Measurements from ENCODE around the gene NIP7.
A peak's percentile ranks its signal among the peaks of the same experiment; 100 is the strongest.

NIP7 gene

DNA sequence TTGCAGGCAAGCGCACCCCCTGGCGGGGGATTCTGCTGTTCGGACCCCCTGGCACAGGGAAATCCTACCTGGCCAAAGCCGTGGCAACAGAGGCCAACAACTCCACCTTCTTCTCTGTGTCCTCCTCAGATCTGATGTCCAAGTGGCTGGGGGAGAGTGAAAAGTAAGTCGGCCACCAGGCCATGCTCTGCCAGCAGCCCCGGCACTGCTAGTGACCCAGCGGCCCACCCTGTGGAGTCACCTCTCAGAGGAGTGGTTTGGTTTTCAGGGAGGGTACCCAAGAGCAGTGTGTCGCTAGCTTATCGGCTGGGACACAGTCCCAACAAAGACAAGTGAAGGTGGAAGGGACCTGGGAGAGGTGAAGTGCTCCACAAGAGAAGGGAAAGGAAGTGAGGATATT lies 20.2 kb upstream of the NIP7 start:
- DNase-seq, result no peak

DNA sequence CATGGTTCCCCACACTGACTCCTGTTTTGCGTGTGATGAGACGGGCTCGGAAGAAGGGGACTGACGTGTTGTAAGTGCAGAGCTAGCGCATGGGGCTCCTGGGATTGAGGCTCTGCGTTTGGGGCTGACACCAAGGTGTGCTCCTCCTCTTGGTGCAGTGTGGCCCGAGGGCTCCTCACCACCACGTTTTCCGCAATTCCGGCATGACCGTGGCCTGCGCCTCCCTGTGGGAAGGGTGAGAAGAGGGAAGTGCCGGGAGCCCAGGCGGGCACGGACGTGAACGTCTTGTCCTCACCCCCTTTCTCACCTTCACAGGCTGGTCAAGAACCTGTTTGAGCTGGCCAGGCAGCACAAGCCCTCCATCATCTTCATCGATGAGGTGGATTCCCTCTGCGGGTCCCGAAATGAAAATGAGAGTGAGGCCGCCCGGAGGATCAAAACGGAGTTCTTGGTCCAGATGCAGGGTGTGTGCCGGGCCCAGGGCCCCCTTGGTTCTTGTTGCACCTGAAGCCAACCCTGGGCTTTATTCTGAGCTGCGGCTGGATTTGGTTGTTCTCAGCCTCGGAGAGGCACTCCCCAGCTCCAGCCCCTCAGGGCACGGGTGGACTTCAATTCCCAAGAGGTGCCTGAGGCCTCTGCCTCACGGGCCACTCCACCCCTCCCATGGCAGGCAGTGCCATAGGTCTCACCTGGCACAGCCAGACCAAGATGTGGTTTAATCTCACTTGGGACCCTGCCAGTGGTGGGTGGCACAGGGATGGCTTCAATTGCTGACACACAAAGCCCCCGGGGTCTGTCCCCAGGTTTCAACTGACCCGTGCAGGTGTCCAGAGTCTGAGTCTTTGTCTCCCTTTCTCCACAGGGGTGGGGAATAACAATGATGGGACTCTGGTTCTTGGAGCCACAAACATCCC lies 19.5 kb upstream of the NIP7 start:
- DNase-seq, result no peak

DNA sequence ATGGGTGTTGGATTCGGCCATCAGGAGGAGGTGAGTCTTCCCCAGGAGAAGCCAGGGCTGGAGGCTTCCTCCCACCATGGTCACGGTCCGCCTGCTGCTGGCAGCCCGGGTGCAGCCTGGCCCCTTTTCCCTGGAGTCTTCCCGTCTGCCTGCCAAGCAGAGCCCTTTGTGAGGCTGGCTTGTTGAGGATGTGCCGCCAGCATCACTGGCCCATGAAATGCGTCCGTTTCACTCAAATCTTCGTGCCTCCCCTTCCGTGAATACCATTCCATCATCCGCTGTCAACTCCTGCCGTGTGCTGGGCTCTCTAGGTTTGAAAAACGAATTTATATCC lies 18.9 kb upstream of the NIP7 start:
- DNase-seq, result no peak

DNA sequence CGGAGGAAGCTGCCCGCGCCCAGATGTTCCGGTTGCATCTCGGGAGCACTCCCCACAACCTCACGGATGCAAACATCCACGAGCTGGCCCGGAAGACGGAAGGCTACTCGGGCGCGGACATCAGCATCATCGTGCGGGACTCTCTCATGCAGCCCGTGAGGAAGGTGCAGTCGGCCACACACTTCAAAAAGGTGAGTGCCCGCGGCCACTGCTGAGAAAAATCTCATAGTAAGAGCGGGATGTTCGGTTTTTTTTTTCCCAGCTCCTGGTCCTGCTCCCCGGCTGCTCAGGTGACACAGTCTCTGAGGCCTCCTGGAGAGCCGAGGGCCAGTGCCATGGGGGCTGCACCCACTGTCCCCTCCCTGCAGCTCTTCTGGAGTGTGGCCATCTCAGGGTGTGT lies 18.5 kb upstream of the NIP7 start:
- no peak for DNase-seq

DNA sequence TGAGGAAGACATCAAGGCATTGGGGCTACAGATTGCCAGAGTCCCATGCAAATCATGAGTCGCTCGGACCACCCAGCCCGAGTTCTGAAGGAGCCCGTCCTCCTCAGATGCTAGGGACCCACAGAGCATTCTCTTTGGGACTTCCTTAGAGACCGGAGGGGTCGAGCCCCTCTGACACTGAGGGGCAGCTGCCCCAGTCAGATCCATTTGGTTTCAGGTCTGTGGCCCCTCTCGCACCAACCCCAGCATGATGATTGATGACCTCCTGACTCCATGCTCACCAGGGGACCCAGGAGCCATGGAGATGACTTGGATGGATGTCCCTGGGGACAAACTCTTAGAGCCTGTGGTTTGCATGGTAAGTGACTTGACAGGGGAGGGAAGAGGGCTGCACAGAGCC lies 17.2 kb upstream of the NIP7 start:
- no peak for DNase-seq

DNA sequence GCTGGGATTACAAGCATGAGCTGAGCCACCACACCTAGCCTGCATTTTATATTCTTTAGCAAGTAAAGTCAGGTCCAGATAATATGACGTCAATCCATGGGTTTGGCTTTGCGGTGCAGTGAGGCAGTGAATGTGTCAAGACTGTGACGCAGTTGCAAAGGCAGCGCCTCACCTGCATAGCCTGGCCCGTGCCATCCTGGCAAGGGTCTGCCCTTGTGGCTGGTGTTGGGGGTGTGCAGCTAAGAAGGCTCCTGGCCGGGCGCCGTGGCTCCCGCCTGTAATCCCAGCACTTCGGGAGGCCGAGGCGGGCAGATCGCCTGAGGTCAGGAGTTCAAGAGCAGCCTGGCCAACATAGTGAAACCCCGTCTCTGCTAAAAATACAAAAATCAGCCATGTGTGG lies 16.2 kb upstream of the NIP7 start:
- DNase-seq, result no peak

DNA sequence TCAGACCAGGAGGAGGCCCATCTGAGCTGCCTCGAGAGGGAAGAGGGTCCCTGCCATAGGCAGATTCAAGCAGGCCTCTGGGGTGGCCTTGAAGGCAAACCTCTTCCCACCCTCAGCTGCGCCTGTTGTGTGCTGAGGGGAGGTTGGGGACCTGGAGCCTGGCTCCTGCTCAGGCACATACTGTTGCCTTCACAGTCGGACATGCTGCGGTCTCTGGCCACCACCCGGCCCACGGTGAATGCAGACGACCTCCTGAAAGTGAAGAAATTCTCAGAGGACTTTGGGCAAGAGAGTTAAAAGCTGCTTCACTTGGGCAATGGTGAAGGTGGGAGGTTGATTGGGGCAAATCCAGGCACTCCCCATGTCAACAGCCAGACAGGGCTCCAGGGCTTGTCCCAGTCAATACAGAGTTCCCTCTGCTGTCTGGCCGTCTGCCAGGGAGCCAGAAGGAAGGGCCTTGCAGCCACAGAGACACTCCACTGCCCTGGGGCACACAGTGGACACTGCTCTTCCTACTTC lies 15.5 kb upstream of the NIP7 start:
- no peak for DNase-seq

DNA sequence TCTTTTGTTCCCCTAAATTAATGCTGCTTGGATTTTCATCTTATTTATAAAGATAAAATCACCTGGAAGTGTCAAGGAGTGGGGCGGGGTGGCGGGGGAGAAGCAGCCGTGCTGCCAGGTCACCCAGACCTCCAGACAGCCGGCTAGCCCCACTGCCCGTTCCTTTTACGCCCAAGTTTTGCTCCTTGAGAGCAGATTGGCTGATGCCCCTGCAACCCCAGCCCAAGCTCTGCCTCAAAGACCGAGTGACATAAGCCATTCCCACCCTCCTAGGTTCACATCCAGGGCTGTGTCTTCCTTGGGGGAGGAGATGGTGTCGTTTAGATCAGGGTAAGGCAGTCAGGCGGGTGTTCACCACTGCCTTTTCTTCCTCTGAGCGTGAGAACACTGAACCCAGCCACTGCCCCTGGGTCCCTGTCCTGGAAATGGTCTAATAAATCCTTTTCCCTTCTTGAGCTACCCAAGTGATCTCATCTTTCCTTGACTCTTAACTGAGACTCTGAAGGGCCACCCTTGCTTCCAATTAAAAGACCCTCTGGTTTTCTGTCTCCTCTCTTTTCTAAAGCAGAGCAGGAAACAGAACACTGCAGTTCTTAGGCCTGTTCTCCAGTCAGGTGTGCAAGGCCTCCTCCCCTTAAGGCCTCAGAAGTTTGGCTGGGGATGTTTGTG lies 14.9 kb upstream of the NIP7 start:
- DNase-seq, result no peak

DNA sequence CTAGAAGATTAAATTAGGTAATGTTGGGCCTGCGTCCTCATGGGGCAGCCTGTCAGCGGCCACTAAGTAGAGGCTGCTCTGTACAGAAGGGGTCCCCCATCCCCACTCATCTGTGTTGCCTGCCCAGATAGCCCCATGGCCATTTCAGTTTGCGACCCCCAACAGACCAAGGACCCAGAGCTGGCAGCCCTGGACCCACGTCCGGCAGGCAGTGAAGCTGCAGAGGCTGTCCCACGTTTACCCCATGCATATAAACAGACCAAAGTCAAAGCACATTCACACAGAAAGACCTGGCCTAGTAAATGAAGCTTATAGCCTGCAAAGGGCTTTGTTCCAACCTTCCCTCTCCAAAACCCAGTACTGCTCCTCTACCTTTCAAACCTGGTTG lies 13.8 kb upstream of the NIP7 start:
- no peak for DNase-seq

DNA sequence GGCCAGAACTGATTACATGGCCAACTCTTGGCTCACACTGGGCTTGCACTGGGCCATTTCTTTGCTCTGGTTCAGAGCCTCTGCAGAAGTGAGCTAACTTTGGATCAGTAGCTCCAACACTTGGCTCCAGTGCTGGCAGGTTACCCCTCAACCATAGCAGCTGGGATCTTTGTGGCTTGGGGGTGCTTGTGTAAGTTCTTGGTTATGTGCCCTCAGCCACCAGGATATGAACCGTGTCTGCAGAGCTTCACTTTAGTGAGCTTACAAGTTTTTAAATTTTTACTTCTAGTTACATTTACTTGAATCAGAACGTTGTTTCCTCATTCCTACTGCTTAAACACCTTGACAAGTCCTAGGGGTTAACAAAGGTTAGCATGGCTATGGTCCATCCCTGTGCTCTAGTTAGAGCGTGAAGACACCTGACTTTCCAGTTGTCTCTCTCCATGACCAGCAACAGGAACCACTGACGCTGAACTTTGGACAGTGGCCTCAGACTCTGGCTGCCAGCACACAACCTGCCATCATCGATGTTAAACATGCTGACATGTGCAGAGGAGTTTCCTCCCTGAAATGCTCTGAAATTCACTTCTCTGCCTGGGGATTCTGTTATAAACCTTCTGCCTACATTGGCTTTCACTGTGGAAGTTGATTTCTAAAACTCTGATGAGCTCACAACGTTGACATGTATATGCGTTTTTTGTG lies 13.2 kb upstream of the NIP7 start:
- DNase-seq, result no peak

DNA sequence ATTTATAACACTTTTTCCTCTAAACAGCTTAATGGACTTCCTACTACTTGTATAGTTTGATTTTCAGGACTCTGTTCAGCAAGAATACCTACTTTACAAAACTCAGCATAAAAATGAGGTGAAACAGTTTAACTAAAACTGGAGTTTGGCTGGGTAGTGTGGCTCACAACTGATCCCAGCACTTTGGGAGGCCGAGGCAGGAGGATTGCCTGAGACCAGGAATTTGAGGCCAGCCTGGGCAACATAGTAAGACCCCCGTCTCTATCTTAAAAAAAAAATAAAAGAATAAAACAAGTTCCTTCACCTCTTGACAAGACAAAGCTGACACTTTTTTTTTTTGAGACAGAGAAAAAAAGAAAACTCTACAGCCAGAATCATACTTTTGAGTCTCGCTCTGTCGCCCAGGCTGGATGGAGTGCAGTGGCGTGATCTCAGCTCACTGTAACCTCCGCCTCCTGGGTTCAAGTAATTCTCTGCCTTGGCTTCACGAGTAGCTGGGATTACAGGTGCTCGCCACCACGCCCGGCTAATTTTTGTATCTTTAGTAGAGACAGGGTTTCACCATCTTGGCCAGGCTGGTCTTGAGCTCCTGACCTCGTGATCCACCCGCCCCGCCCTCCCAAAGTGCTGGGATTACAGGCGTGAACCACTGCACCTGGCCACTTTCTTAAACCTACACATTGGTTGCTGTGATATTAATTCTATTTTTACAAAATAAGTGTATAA lies 11.8 kb upstream of the NIP7 start:
- DNase-seq, result no peak

DNA sequence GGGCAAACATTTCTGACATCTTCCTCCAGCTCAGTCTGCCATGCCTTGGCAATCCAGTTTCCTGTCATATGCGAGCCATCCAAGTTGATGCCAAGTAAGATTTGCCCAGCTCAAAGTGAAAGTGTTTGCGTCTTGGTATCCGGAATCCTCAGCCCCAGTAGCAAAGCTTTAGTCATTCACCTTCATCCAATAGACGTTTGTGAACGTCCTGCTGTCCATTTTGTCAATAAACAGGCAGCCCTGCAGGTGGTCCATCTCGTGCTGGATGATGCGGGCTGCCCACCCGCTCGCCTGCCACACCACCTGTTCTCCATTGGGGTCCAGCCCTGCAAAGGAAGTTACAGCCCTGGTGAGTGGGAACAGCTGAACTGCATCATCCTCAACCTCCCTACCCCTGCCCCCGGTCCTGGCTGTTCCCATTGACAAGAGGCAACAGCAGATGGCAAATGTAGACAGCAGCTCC lies 10.7 kb upstream of the NIP7 start:
- no peak for DNase-seq

DNA sequence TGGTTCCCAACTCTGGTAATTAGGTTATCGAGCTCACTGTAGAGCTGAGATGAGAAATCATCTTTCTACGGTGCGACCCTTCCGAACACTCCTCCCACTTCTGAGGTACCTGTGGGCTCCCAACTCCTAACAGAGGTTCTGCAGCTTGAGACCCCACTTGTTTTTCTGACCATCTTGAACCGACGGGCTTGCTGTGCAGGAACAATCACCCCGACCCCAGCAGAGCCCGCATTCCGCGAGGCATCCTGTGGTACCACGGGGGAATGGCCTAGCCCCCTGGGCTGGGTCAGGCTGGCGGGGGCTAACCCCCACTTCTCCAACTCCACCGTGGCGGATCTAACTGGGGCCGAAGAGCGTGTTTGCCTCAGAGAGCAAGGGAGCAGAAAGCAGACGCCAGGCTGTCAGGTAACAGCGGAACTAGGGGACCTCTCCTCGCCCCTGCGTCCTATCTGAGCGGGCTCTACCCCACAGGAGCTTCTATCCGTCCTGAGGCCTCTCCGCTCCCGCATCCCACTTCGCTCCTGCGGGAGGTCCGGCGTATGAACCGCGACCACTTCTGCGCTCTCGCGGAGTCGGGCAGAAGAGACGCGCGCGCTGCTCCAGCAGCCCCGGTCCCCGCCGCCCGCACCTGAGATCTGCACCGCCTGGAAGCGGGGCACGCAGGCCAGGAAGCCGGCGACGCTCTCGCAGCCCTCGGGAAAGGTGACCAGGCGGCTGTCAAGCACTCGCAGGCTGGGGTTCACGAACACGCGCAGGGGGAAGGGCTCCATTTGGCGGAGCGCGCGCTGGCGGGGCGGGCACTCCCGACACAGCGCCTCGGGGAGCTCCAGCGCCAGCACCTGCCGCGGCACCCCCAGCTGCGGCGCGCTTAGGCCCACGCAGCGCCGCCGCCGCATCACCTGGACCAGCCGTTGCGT lies 9.9 kb upstream of the NIP7 start:
- no peak for DNase-seq

DNA sequence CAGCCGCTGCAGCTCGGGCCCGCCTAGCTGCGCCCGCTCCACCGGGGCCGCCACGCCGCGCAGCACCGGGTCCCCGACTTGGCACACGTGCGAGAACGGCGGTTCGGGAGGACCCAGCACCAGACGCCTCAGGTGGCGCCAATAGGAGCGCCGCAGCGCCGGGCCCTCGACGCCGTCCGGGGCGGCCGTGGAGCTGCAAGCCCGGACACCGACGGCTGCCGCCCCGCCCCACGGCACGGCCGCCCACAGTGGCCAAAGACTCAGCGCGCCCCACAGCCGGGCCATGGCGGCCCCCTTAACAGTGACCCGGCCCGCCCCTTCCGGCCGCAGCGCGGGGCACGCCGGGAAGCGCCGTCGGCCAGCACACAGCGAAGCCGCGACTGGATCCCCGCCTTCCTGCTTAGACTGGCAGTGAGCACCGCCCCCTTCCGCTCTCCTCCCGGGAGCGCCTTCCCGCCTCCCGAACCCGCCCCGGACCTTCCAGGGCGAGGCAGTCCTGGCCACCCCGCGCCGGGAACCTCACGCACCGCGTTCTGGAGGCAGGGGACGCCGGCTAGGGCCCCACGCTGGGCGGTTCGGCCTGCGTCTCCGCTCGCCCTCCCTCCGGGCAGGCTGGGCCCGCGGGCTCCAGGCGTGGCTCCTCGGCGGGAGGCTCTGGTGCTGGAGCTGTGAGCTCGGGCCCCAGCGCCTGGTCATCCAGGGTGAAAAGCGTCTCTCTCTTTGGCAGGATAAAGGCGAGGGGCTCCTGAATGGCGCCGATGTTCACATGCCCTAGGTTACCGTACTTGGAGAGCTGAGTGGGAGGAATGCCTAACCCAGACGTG lies 9.1 kb upstream of the NIP7 start, which contains the start of gene PDF:
TSS of gene PDF (minus strand) at position 303 of the 824 bp plus-strand sequence. CDS start at position 285, 18 bp downstream.
- DNase-seq, result peak; percentile 97

DNA sequence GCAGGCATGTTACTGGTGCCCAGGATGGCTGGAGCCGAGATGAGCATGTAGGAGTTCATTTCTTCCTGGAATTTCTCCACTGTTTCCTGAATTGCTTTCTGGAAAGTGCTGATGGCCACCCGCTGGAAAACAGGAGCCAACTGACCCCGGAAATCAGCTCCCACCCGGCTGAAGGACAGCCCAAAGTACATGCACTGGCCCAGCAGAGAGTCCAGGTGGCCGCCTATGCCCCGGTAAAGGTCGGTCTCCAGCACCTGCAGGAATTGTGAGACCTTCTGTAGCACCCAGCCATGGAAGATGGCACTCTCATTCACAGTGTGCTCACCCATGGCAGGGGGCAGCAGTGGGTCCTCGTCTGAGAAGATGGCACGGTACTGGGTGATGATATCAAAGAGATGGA lies 4.9 kb upstream of the NIP7 start:
- no peak for DNase-seq

DNA sequence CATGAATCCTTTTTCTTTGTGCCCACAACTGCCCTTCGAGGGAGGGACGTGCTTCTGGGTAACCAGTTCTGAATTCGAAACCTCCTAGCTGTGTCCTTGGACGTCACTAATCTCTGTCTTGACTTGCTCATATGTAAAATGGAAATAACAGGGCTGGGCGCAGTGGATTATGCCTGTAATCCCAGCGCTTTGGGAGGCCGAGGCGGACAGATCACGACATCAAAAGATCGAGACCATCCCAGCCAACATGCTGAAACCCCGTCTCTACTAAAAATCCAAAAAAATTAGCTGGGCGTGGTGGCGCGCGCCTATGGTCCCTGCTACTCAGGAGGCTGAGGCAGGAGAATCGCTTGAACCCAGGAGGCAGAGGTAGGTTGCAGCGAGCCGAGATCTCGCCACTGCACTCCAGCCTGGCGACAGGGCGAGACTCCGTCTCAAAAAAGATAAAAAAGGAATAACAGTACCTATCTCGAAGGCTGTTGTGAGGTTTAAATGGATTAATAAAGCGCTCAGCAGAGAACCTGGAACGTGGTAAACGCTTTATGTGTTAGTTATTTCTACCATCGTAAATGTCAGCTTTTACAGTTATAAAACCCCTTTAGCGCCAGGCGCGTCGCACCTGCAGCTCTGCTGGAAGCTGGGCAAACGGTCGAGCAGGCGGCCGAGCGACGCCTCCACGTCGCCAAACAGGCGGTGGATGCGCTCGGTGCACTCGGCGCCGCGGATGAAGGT lies 849 bp upstream of the NIP7 start:
- DNase-seq, result no peak

DNA sequence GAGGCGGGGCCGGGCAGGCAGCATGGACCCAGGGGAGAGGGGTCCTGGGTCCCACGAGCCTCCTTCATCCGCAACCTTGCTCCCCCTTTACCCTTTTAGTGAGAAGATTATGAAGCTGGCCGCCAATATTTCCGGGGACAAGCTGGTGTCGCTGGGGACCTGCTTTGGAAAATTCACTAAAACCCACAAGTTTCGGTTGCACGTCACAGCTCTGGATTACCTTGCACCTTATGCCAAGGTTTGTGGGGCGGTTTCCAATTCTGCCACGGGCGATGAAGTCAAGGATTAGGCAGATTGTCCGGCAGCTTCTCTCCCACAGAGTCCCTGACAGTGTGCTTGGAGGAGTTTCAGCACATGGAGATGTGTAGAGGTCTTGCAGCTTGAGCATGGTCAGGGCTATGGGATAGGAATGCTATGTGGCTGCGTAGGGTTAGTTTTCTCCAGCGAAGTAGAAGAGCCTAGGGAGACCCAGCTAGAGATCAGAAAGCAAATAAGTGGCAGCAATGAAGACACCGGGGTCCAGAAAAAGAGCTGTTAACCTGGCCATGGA lies 598 bp downstream of the NIP7 start:
- DNase-seq, result no peak

DNA sequence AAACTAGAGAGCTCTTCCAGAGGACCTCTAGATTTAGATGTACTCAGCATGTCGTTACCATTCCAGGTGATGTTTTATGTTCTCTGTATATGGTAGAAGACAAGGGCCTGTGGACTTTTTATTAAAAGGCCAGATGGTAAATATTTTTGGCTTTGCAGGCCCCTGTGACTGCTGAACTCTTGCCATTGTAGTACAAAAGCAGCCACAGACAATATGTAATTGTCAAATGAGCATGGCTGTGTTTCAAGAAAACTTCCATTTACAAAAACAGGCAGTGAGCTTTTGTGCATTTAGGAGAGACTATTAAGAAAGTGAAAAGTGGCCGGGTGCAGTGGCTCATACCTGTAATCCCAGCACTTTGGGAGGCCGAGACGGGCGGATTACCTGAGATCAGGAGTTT lies 4.6 kb downstream of the NIP7 start:
- DNase-seq, result no peak

DNA sequence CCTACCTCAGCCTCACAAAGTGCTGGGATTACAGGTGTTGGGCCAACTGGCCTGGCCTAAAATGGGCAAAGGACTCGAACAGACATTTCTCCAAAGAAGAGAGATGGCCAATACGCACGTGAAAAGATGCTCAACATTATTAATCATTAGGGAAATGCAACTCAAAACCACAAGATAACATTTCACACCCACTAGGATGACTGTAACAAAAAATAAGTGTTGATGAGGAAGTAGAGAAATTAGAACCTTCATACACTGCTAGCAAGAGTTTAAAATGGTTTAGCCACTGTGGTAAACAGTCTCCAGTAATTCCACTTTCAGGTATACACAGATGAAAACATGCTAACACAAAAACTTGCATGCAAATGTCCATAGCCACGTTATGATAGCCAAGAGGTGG lies 6.4 kb downstream of the NIP7 start:
- no peak for DNase-seq

DNA sequence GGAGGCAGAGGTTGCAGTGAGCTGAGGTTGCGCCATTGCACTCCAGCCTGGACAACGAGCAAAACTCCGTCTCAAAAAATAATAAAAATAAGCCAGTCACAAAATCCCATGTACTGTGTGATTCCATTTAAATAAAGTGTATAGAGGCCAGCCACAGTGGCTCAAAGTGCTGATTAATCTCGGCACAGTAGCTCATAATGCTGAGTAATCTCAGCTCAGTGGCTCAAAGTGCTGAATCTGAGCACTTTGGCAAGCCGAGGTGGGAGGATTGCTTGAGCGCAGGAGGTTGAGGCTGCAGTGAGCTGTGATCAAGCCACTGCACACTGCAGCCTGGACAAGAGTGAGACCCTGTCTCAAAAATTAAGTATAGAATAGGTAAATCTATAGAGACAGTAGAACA lies 7.1 kb downstream of the NIP7 start:
- no peak for DNase-seq
